Subcutaneous adipose tissue (tissue), 4 donors: ENCODE data around the gene CRTC1. TPM values are rescaled to one million over a fixed set of nuclear protein-coding genes. Genes with fewer than 3 reads are reported as not detected.

ENCODE experiments used
- CTCF ChIP-seq: fragments of 450-650 bp; IDR thresholded peaks from one replicate; pipeline ENCODE4 v1.5.1; 2016; ENCODE audit warnings: low read depth, mild to moderate bottlenecking, control low read depth, antibody characterized with exemption, moderate library complexity
- total RNA-seq, 4 donors: library from RNA; depleted of rRNA; stranded (reverse); fragments of >200 nt; gene quantifications; one replicate each; pipeline ENCODE4 v1.1.0, GENCODE V29; 2016

Gene CRTC1
- total RNA-seq, 4 donors from 2014 or later: 2.0 to 8.3 (median 3.9) TPM

- TF ChIP-seq CTCF: no peak
Measured at GRCh38 chr19:18639706-18640243, 43.7 kb upstream of the CRTC1 start.

- TF ChIP-seq CTCF: no peak
Measured at GRCh38 chr19:18644196-18645034, 39.1 kb upstream of the CRTC1 start.

GRCh38 chr19:18645035-18645511 is 38.4 kb upstream of the CRTC1 start:
- TF ChIP-seq CTCF: no peak

- no peak for TF ChIP-seq CTCF
Measured at GRCh38 chr19:18646535-18647370, 36.7 kb upstream of the CRTC1 start.

- no peak for TF ChIP-seq CTCF
Measured at GRCh38 chr19:18647371-18647767, 36.1 kb upstream of the CRTC1 start.

GRCh38 chr19:18647807-18648206 is 35.7 kb upstream of the CRTC1 start:
- TF ChIP-seq CTCF: no peak

GRCh38 chr19:18648973-18649315 is 34.5 kb upstream of the CRTC1 start:
- no peak for TF ChIP-seq CTCF
